Natural killer cell (primary cell): ENCODE data around the gene BIRC7. TPM values are rescaled to one million over a fixed set of nuclear protein-coding genes. Genes with fewer than 3 reads are reported as not detected.

Source experiments
- ATAC-seq, 3 donors: fragments of 150-1000 bp in 2 of 3; fragments of 200-7000 bp in 1 of 3; cut with Tn5 transposase; 1 replicate in 1 of 3; 2 replicates in 2 of 3; pipeline ENCODE4 v1.10.0; 2021; ENCODE audit warnings: mild to moderate bottlenecking in 2 of 3, moderate library complexity in 2 of 3
- DNase-seq, 2 donors: peaks; one replicate each; pipeline versions ENCODE4 v3.0.0 to v3.0.0-alpha.2; 2013 to 2021; ENCODE audit warnings: mixed read lengths in 1 of 2
- H3K27ac ChIP-seq: one replicate; pipeline ENCODE4 v1.5.1; 2013; ENCODE audit warnings: mild to moderate bottlenecking, low read length
- H3K27me3 ChIP-seq: one replicate; pipeline ENCODE4 v1.6.1; 2013; ENCODE audit warnings: low read length; ENCODE audit not compliant: control insufficient read depth, insufficient read depth
- H3K36me3 ChIP-seq: one replicate; pipeline ENCODE4 v1.6.1; 2013; ENCODE audit warnings: low read length; ENCODE audit not compliant: control insufficient read depth, insufficient read depth
- H3K4me1 ChIP-seq: one replicate; pipeline ENCODE4 v1.6.1; 2013; ENCODE audit warnings: low read length; ENCODE audit not compliant: control insufficient read depth, insufficient read depth
- H3K4me3 ChIP-seq: one replicate; pipeline ENCODE4 v1.5.1; 2013; ENCODE audit warnings: low read length
- H3K9me3 ChIP-seq: one replicate; pipeline ENCODE4 v1.6.1; 2013; ENCODE audit warnings: low read length; ENCODE audit not compliant: control insufficient read depth, insufficient read depth
- H3K27ac Mint-ChIP-seq, 2 donors: one replicate each; pipeline ENCODE4 v1.8.0; 2022; ENCODE audit warnings: mild to moderate bottlenecking in 2 of 2, mixed read lengths in 2 of 2, moderate library complexity in 1 of 2
- H3K27me3 Mint-ChIP-seq, 2 donors: one replicate each; pipeline ENCODE4 v1.8.0; 2022; ENCODE audit warnings: low read depth in 2 of 2, mixed read lengths in 2 of 2
- H3K36me3 Mint-ChIP-seq: one replicate; pipeline ENCODE4 v1.8.0; 2022; ENCODE audit warnings: mixed read lengths
- H3K4me1 Mint-ChIP-seq, 2 donors: one replicate each; pipeline ENCODE4 v1.8.0; 2022; ENCODE audit warnings: mixed read lengths in 2 of 2
- H3K4me3 Mint-ChIP-seq: one replicate; pipeline ENCODE4 v1.8.0; 2022; ENCODE audit warnings: mild to moderate bottlenecking, moderate library complexity, mixed read lengths
- H3K9me3 Mint-ChIP-seq, 2 donors: one replicate each; pipeline ENCODE4 v1.8.0; 2022; ENCODE audit warnings: mixed read lengths in 2 of 2
- CTCF ChIP-seq: fragments of 200-600 bp; IDR thresholded peaks from one replicate; pipeline ENCODE4 v1.8.0; 2022; ENCODE audit warnings: antibody characterized with exemption
- WGBS: methylation state at CpG from one replicate; pipeline ENCODE4 v1.1.7; 2013; ENCODE audit warnings: missing lambda C conversion rate; ENCODE audit not compliant: insufficient coverage; 5-methylcytosine and 5-hydroxymethylcytosine counted together
- intact Hi-C: fragments of 100-400 bp; cut with micrococcal nuclease; formaldehyde crosslinking; loops from one replicate; pipeline ENCODE4 v1.14.2; 2022
- total RNA-seq, 4 donors: library from RNA; stranded (reverse); fragments of 120-200 nt in 1 of 4; gene quantifications; one replicate each; pipeline versions ENCODE4 v1.2.3 to v1.2.4, GENCODE V29; 2013 to 2022

The BIRC7 gene
- total RNA-seq, 3 donors from 2014 or later (not counting 1 experiment from before 2014, with no cell fraction given), result not detected

DNA sequence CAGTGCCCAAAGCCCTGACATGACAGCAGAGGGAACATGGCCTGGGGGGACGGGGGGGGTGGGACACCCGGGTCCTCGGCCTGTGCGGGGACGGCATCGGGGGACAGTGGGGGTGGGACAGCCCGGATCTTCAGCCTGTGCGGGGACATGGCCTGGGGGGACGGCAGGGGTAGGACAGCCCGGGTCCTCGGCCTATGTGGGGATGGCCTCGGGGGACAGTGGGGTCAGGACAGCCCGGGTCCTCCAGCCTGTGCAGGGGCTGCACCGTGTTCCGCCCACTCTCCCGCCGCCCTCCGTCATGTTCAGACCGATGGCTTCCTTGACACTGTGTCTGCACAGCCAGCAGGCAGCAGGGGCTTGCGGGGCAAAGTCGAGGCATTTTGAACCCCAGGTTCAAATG is 7.0 kb downstream of the BIRC7 start:
- intact Hi-C loops, result no loop called here
- Histone ChIP-seq H3K36me3 (no peaks in the 10 kb centered on the region), H3K4me1 (no peaks in the 10 kb centered on the region), H3K27me3 (no peaks in the 10 kb centered on the region), H3K4me3 (no peak overlapping the region), H3K9me3 (no peaks in the 10 kb centered on the region), H3K27ac (no peak overlapping the region)
- Mint-ChIP-seq H3K4me3 (no peak overlapping the region), H3K9me3 (no peaks in the 10 kb centered on the region), H3K27me3 (peaks cover 0 to 7% of the 10 kb centered on the region in 2 donors), H3K4me1 (no peaks in the 10 kb centered on the region), H3K27ac (no peak overlapping the region), H3K36me3 (no peaks in the 10 kb centered on the region)
- peak in 1 of 3 donors; percentile 25 for ATAC-seq
- TF ChIP-seq CTCF, result no peak
- no peak for DNase-seq
- WGBS, result 92% methylated on average over 21 of the region's 21 CpGs

DNA sequence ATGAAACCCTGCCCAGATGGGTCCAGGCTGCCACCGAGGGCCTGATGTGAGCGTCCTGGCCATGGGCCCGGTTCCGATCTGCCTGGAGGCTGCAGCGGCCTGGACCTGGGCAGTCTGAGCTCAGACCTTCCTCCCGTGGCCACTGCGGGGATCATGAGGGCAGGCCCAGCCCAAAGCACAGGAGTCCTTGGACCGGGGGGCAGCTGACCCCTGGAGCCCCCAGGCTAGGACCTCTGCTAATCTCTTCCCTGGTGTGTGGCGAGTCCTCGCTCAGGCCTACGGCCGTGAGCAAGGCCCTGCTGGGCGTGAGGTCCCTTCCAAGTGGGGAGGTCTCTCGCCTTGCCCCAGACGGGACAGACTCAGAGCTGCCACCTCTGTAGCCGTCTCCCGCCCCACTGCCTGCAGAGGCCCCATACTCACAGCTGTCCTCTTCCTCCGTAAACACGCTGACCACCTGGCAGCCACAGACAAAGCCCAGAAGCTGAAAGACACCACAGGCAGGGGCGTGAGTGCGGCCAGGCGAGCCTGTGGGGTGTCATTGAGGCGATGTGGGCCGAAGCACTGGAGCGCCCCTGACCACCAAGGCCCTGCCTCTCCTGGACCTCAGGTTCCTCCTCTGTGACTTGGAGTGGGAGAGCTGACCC is 8.0 kb downstream of the BIRC7 start:
- H3K4me1 Mint-ChIP-seq, result no peaks in the 10 kb centered on the region
- Histone ChIP-seq H3K4me1 (no peaks in the 10 kb centered on the region), H3K27ac (no peak overlapping the region), H3K9me3 (no peaks in the 10 kb centered on the region), H3K36me3 (no peaks in the 10 kb centered on the region), H3K27me3 (no peaks in the 10 kb centered on the region), H3K4me3 (no peak overlapping the region)
- no peak overlapping the region for H3K27ac Mint-ChIP-seq
- intact Hi-C loops, result no loop called here
- no peaks in the 10 kb centered on the region for H3K36me3 Mint-ChIP-seq
- WGBS, result 84% methylated on average over 25 of the region's 25 CpGs
- H3K4me3 Mint-ChIP-seq, result no peak overlapping the region
- TF ChIP-seq CTCF, result no peak
- H3K27me3 Mint-ChIP-seq, result peaks cover 4 to 11% of the 10 kb centered on the region in 2 donors
- ATAC-seq (no peak), DNase-seq (no peak)
- no peaks in the 10 kb centered on the region for H3K9me3 Mint-ChIP-seq

GRCh38 chr20:63244468-63244867 is 8.8 kb downstream of the BIRC7 start:
- no peak overlapping the region for H3K27ac Mint-ChIP-seq
- ATAC-seq, result no peak
- H3K27ac ChIP-seq, result no peak overlapping the region
- no peak overlapping the region for H3K4me3 Mint-ChIP-seq
- 93% methylated on average over 10 of the region's 10 CpGs for WGBS
- intact Hi-C loops, result no loop called here
- H3K4me3 ChIP-seq, result no peak overlapping the region
- H3K9me3 Mint-ChIP-seq, result no peaks in the 10 kb centered on the region
- H3K36me3 Mint-ChIP-seq, result no peaks in the 10 kb centered on the region
- H3K27me3 Mint-ChIP-seq, result peaks cover 7 to 15% of the 10 kb centered on the region in 2 donors
- H3K9me3 ChIP-seq, result no peaks in the 10 kb centered on the region
- DNase-seq, result no peak
- no peaks in the 10 kb centered on the region for H3K36me3 ChIP-seq
- H3K4me1 ChIP-seq, result no peaks in the 10 kb centered on the region
- no peaks in the 10 kb centered on the region for H3K4me1 Mint-ChIP-seq
- TF ChIP-seq CTCF, result no peak
- no peaks in the 10 kb centered on the region for H3K27me3 ChIP-seq
